Esophagus squamous epithelium (tissue), 5 donors: ENCODE data around the gene ATP8B1. TPM values are rescaled to one million over a fixed set of nuclear protein-coding genes. Genes with fewer than 3 reads are reported as not detected.

ENCODE experiments used
- DNase-seq: peaks from one replicate; lab custom pipeline; 2025; lab: John Stamatoyannopoulos, UW
- H3K27ac ChIP-seq, 4 donors: fragments of 200-600 bp; sonication (generic); one replicate each; pipeline ENCODE4 v1.5.1; 2016 to 2019; ENCODE audit warnings: mild to moderate bottlenecking in 1 of 4
- H3K27me3 ChIP-seq, 4 donors: fragments of 200-600 bp; sonication (generic); 1 replicate in 3 of 4; 2 replicates in 1 of 4; pipeline versions ENCODE4 v1.5.1 to v1.6.0; 2017 to 2021; ENCODE audit warnings: antibody characterized with exemption in 1 of 4
- H3K36me3 ChIP-seq, 3 donors: fragments of 200-600 bp; sonication (generic); one replicate each; pipeline ENCODE4 v1.5.1; 2016 to 2019
- H3K4me1 ChIP-seq, 3 donors: fragments of 200-600 bp; sonication (generic); one replicate each; pipeline ENCODE4 v1.5.1; 2017 to 2019
- H3K4me3 ChIP-seq, 4 donors: fragments of 200-600 bp; sonication (generic); 1 replicate in 3 of 4; 2 replicates in 1 of 4; pipeline ENCODE4 v1.5.1; 2016 to 2019; ENCODE audit warnings: mild to moderate bottlenecking in 2 of 4, moderate library complexity in 1 of 4
- H3K9me3 ChIP-seq, 3 donors: fragments of 200-600 bp; sonication (generic); one replicate each; pipeline ENCODE4 v1.5.1; 2016 to 2019
- POLR2A ChIP-seq, 4 donors: fragments of 450-650 bp; IDR thresholded peaks; one replicate each; pipeline ENCODE4 v1.6.1; 2017; ENCODE audit warnings: antibody characterized with exemption in 4 of 4, mild to moderate bottlenecking in 4 of 4, moderate library complexity in 3 of 4
- WGBS, 2 donors: methylation state at CpG; one replicate each; pipeline ENCODE4 v1.1.5; 2018; 5-methylcytosine and 5-hydroxymethylcytosine counted together
- intact Hi-C: fragments of 100-400 bp; cut with DNase I; formaldehyde crosslinking; loops from one replicate; pipeline ENCODE4 v1.15.0; 2022
- total RNA-seq, 4 donors: library from RNA; depleted of rRNA; stranded (reverse); fragments of >200 nt; gene quantifications; one replicate each; pipeline ENCODE4 v1.1.0, GENCODE V29; 2016
- TF ChIP-seq, protein P1 (sequence below), 6 experiments: fragments of 450-650 bp in 4 of 6; fragments of 200-600 bp in 2 of 6; sonication (generic) in 2 of 6; IDR thresholded peaks; one replicate each; pipeline ENCODE4 v1.5.1; 2016 to 2019; ENCODE audit warnings: antibody characterized with exemption in 6 of 6, mild to moderate bottlenecking in 4 of 6, moderate library complexity in 4 of 6
- donor health status: DM: yes; HTN: yes; CAD: no.

Gene ATP8B1
- total RNA-seq, 4 donors from 2014 or later: 20.2 to 39.1 (median 35.6) TPM

DNA sequence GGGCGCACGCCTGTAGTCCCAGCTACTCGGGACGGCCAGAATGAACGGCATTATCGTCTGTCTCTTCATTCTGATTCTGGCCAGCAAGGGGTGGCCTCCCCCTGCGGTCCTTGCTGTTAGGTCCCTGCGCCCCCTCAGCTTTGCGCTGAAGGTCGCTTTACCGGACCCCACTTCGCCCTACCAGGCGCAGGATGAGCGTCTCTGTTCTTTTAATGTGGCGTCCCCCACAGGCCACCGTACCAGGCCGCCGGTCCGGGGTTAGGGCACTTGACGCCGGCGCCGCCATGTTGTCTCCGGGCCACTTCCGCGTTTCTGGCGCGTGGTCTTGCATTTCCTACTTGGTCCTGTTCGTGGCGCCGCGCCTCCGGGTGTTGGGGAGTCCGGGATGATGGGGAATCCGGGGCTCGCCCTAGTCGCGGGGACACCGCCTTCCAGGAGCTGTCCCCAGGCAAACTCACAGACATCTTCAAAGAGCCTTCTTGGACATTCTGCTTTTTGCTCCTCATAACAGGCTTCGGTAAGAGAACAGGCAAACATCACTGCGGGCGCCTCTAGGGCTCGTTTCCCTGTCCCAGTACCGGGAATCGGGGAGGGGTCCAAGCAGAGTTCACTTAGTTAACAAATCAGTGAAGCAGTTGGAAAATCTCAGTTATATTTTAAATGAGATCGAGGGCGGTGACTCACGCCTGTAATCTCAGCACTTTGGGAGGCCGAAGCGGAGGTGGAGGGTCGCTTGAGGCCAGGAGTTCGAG, 172.9 kb downstream of the ATP8B1 start:
- intact Hi-C loops: no loop called here
- no peaks in the 10 kb centered on the region for H3K36me3 ChIP-seq
- TF ChIP-seq, protein P1, sequence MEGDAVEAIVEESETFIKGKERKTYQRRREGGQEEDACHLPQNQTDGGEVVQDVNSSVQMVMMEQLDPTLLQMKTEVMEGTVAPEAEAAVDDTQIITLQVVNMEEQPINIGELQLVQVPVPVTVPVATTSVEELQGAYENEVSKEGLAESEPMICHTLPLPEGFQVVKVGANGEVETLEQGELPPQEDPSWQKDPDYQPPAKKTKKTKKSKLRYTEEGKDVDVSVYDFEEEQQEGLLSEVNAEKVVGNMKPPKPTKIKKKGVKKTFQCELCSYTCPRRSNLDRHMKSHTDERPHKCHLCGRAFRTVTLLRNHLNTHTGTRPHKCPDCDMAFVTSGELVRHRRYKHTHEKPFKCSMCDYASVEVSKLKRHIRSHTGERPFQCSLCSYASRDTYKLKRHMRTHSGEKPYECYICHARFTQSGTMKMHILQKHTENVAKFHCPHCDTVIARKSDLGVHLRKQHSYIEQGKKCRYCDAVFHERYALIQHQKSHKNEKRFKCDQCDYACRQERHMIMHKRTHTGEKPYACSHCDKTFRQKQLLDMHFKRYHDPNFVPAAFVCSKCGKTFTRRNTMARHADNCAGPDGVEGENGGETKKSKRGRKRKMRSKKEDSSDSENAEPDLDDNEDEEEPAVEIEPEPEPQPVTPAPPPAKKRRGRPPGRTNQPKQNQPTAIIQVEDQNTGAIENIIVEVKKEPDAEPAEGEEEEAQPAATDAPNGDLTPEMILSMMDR (IDR thresholded peaks at IDR 0.05): peak; percentile 57 to 81 (median 70)
- TF ChIP-seq POLR2A (IDR thresholded peaks at IDR 0.05): peak in 1 of 4 donors; percentile 23
- H3K27me3 ChIP-seq: no peaks in the 10 kb centered on the region
- DNase-seq: peak; percentile 92
- 7 to 11% methylated on average over 11 to 26 of the region's 52 CpGs for WGBS, 2 donors
- H3K9me3 ChIP-seq: no peaks in the 10 kb centered on the region
- H3K27ac ChIP-seq: peak overlapping the region; percentile 84 to 90 (median 88)
- H3K4me3 ChIP-seq: peak overlapping the region; percentile 57 to 74 (median 60)
- peaks cover 6 to 21% (median 10%) of the 10 kb centered on the region in 3 donors for H3K4me1 ChIP-seq

DNA sequence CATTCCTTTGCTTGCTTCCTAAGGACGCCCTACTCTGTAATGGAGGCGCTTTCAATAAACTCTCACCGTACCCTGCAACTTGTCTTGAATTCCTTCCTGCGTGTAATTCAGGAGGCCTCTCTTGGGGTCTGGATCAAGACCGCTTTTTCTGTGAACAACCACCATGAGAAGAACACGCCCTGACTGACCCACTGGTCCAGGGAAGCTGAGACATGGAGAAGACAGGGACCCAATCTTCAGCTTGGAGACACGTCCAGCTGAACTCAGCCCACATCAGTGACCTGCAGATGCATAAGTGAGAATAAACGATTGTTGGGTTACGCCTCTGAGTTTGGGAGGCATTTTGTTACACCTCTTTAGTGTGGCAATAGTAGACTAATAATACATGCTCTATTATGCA, 173.7 kb downstream of the ATP8B1 start:
- Histone ChIP-seq H3K36me3 (no peaks in the 10 kb centered on the region), H3K4me1 (peaks cover 6 to 21% (median 10%) of the 10 kb centered on the region in 3 donors), H3K9me3 (no peaks in the 10 kb centered on the region), H3K27ac (peak overlapping the region in 2 of 4 donors; percentile 84 to 90), H3K27me3 (no peaks in the 10 kb centered on the region), H3K4me3 (peak overlapping the region; percentile 57 to 74 (median 60))
- DNase-seq: no peak
- intact Hi-C loops: no loop called here
- 94 to 98% methylated on average over 8 to 9 of the region's 9 CpGs for WGBS, 2 donors
- TF ChIP-seq POLR2A (IDR thresholded peaks at IDR 0.05): no peak
- TF ChIP-seq, protein P1 (IDR thresholded peaks at IDR 0.05): no peak

GRCh38 chr18:57627488-57627887, 175.6 kb downstream of the ATP8B1 start:
- TF ChIP-seq, protein P1 (IDR thresholded peaks at IDR 0.05): no peak
- TF ChIP-seq POLR2A (IDR thresholded peaks at IDR 0.05): no peak
- Histone ChIP-seq H3K27ac (no peak overlapping the region), H3K36me3 (no peaks in the 10 kb centered on the region), H3K4me1 (peaks cover 6 to 25% (median 13%) of the 10 kb centered on the region in 3 donors), H3K9me3 (no peaks in the 10 kb centered on the region), H3K27me3 (no peaks in the 10 kb centered on the region), H3K4me3 (no peak overlapping the region)
- intact Hi-C loops: no loop called here
- WGBS, 2 donors: 63 to 84% methylated on average over 2 to 3 of the region's 5 CpGs
- DNase-seq: no peak

DNA sequence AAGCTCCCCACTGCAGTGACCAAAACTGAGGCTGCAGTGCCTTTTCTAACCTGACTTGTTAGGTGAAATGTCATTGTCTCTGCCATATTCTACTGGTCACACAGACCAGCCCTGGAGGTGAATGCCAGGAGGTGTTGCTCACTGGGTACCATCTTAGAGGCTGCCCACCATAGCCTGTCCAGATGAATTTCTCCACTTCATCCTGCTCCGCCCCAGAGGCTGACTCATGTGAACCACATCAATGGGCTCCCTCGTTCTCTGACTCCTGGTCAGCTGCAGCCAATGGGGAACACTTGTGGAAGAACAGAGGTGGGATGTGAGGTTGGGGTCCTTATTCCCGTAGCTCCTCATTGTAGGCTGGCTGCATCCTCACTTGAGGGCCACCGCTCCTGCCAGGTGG, 178.1 kb downstream of the ATP8B1 start:
- Histone ChIP-seq H3K4me3 (no peak overlapping the region), H3K27me3 (no peaks in the 10 kb centered on the region), H3K27ac (no peak overlapping the region), H3K36me3 (no peaks in the 10 kb centered on the region), H3K4me1 (peaks cover 0 to 24% (median 12%) of the 10 kb centered on the region in 3 donors), H3K9me3 (no peaks in the 10 kb centered on the region)
- intact Hi-C loops: no loop called here
- 68 to 75% methylated on average over 3 to 4 of the region's 4 CpGs for WGBS, 2 donors
- TF ChIP-seq POLR2A (IDR thresholded peaks at IDR 0.05): no peak
- TF ChIP-seq, protein P1 (IDR thresholded peaks at IDR 0.05): no peak
- no peak for DNase-seq

GRCh38 chr18:57621246-57621604, 181.9 kb downstream of the ATP8B1 start:
- peaks cover 0 to 33% (median 13%) of the 10 kb centered on the region in 3 donors for H3K4me1 ChIP-seq
- 0 to 1% methylated on average over 3 to 7 of the region's 20 CpGs for WGBS, 2 donors
- peaks cover 0 to 36% (median 0%) of the 10 kb centered on the region in 3 donors for H3K36me3 ChIP-seq
- intact Hi-C loops: no loop called here
- no peak for DNase-seq
- no peak for TF ChIP-seq POLR2A (IDR thresholded peaks at IDR 0.05)
- TF ChIP-seq, protein P1 (IDR thresholded peaks at IDR 0.05): no peak
- no peaks in the 10 kb centered on the region for H3K27me3 ChIP-seq
- H3K4me3 ChIP-seq: peak overlapping the region; percentile 53 to 95 (median 91)
- H3K27ac ChIP-seq: peak overlapping the region; percentile 87 to 97 (median 94)
- H3K9me3 ChIP-seq: no peaks in the 10 kb centered on the region
